HepG2 (cell line): ENCODE measurements around the gene SMIM24. TPM values are rescaled to one million over a fixed set of nuclear protein-coding genes. Genes with fewer than 3 reads are reported as not detected.
A peak's percentile ranks its signal among the peaks of the same experiment; 100 is the strongest.

Source experiments
- ARNTL ChIP-seq: sonication (generic); formaldehyde crosslinking; IDR thresholded peaks from 2 replicates; pipeline ENCODE4 v1.4.0; 2020; ENCODE audit warnings: mild to moderate bottlenecking, missing genetic modification reagents
- CBX1 ChIP-seq: IDR thresholded peaks from one replicate; pipeline ENCODE4 v1.6.1; 2016; ENCODE audit warnings: antibody characterized with exemption, low read depth
- EP300 ChIP-seq, 3 experiments: sonication (generic) in 1 of 3; formaldehyde crosslinking in 1 of 3; IDR thresholded peaks; 2 replicates each; pipeline versions ENCODE4 v1.5.1 to v1.6.1; 2011 to 2020; ENCODE audit warnings: low read depth in 2 of 3, low read length in 2 of 3, borderline replicate concordance in 1 of 3, improper control_type of control experiment in 1 of 3, mild to moderate bottlenecking in 1 of 3, missing genetic modification reagents in 1 of 3, moderate library complexity in 1 of 3
- EZH2 ChIP-seq: conservative IDR thresholded peaks from 2 replicates; pipeline ENCODE4 v1.6.1; 2012; ENCODE audit warnings: mild to moderate bottlenecking, low read depth, low read length, moderate library complexity
- FOSL2 ChIP-seq: sonication (generic); formaldehyde crosslinking; IDR thresholded peaks from 2 replicates; pipeline ENCODE4 v1.4.0; 2020; ENCODE audit warnings: missing genetic modification reagents
- GATAD2A ChIP-seq: IDR thresholded peaks from 2 replicates; pipeline ENCODE4 v1.6.1; 2016
- HOXA5 ChIP-seq: sonication (generic); formaldehyde crosslinking; IDR thresholded peaks from 2 replicates; pipeline ENCODE4 v1.4.0; 2020; ENCODE audit warnings: missing genetic modification reagents
- POLR2A ChIP-seq, 2 experiments: IDR thresholded peaks; 2 replicates each; pipeline ENCODE4 v1.6.1; 2011; ENCODE audit warnings: low read depth in 2 of 2, low read length in 2 of 2, mild to moderate bottlenecking in 1 of 2, moderate library complexity in 1 of 2; ENCODE audit not compliant: insufficient read depth in 1 of 2
- UBTF ChIP-seq: sonication (generic); formaldehyde crosslinking; IDR thresholded peaks from 2 replicates; pipeline ENCODE4 v1.4.0; 2020; ENCODE audit warnings: mild to moderate bottlenecking, missing genetic modification reagents
- ZHX2 ChIP-seq, 2 experiments: sonication (generic) in 1 of 2; formaldehyde crosslinking in 1 of 2; IDR thresholded peaks; 2 replicates each; pipeline versions ENCODE4 v1.6.1 to v1.9.0; 2014 to 2022; ENCODE audit warnings: antibody characterized with exemption in 1 of 2, borderline replicate concordance in 1 of 2, inconsistent platforms in 1 of 2, low read depth in 1 of 2, missing genetic modification reagents in 1 of 2
- ZNF281 ChIP-seq: sonication (generic); formaldehyde crosslinking; IDR thresholded peaks from 2 replicates; pipeline ENCODE4 v1.4.0; 2020; ENCODE audit warnings: missing genetic modification reagents, borderline replicate concordance
- ZNF710 ChIP-seq: sonication (generic); formaldehyde crosslinking; IDR thresholded peaks from 2 replicates; pipeline ENCODE4 v1.5.0; 2020; ENCODE audit warnings: mild to moderate bottlenecking, missing genetic modification reagents, borderline replicate concordance
- polyA plus RNA-seq, 8 experiments: library from polyadenylated mRNA; depleted of rRNA in 3 of 8; stranded (reverse) in 7 of 8; unstranded in 1 of 8; fragments of >200 nt; fragmentation: Illumina TruSeq in 4 of 8; extraction: Trizol in 4 of 8; gene quantifications; 2 replicates each; pipeline versions ENCODE4 v1.2.1 to v1.2.3, GENCODE V29; 2011 to 2016; ENCODE audit warnings: low read depth in 4 of 8, missing spikeins in 1 of 8, mixed read lengths in 1 of 8; ENCODE audit not compliant: insufficient read depth in 1 of 8
- total RNA-seq, 5 experiments: library from RNA; depleted of rRNA; stranded (reverse); fragments of >200 nt; fragmentation: Illumina TruSeq; extraction: Trizol; gene quantifications; 2 replicates each; pipeline ENCODE4 v1.2.3, GENCODE V29; 2016; ENCODE audit warnings: low read depth in 1 of 5

Gene SMIM24
- total and polyA plus RNA-seq, 2 of the 13 experiments (the other 11 are each of a cell fraction or from before 2014, with no cell fraction given) = 11.2 to 70.6 TPM

- TF ChIP-seq EP300 (IDR thresholded peaks at IDR 0.05; ENCODE audit: low read depth in 2 of 2, low read length in 2 of 2) (no peak), EP300 (CRISPR knock-in tag; IDR thresholded peaks at IDR 0.05; ENCODE audit: borderline replicate concordance) (peak; percentile 47; the same call in 1 of the 2 replicates), ZHX2 (IDR thresholded peaks at IDR 0.05; ENCODE audit: low read depth) (no peak), ZHX2 (CRISPR knock-in tag; IDR thresholded peaks at IDR 0.05; ENCODE audit: borderline replicate concordance) (no peak), ARNTL (CRISPR knock-in tag) (no peak), POLR2A (IDR thresholded peaks at IDR 0.05; ENCODE audit: insufficient read depth in 1 of 2, low read depth in 2 of 2, low read length in 2 of 2) (0 out of 4 replicates have a peak, but pooled peaks of 1 of the 2 experiments have one; percentile 25), ZNF281 (peak; percentile 81), CBX1 (no peak), UBTF (CRISPR knock-in tag) (no peak), ZNF710 (CRISPR knock-in tag) (peak; percentile 38; the same call in 1 of the 2 replicates), GATAD2A (peak; percentile 33; the same call in 1 of the 2 replicates), EZH2 (no peak), HOXA5 (CRISPR knock-in tag) (no peak), FOSL2 (peak; percentile 39)
Measured at GRCh38 chr19:3507371-3508120, 27.2 kb upstream of the SMIM24 start (continued).
